ENCODE data around the gene TMOD1. TPM values are rescaled to one million over a fixed set of nuclear protein-coding genes. Genes with fewer than 3 reads are reported as not detected.
"Not testable (repeated sequence)": the region's sequence is repeated elsewhere in the genome, so short reads cannot be mapped to it uniquely, and the experiment has no call there.

Gene TMOD1
- total RNA-seq, 1 donor: 0.18 TPM

DNA sequence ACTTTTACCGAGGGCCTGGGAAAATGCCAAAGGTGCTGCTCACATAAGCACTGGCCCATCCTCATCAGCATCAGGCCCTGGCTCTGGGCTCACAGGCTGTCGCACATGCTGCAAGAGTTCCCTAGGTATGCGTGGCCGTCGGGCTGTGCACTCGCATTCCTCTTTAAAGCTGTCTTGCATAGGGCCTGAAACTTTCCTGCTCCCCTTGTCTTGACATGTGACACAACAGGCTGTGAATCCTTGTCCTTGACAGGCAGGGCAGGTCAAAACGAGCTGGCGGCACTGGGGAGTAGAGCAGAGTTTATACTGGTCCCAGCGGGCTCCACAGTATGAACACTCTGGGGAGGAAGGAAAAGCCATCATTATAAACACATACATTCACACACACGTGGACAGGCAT is 101.0 kb downstream of the TMOD1 start:
- no peak overlapping the region for H3K4me3 ChIP-seq (ENCODE audit: low read depth, low read length)
- TF ChIP-seq, protein P1, sequence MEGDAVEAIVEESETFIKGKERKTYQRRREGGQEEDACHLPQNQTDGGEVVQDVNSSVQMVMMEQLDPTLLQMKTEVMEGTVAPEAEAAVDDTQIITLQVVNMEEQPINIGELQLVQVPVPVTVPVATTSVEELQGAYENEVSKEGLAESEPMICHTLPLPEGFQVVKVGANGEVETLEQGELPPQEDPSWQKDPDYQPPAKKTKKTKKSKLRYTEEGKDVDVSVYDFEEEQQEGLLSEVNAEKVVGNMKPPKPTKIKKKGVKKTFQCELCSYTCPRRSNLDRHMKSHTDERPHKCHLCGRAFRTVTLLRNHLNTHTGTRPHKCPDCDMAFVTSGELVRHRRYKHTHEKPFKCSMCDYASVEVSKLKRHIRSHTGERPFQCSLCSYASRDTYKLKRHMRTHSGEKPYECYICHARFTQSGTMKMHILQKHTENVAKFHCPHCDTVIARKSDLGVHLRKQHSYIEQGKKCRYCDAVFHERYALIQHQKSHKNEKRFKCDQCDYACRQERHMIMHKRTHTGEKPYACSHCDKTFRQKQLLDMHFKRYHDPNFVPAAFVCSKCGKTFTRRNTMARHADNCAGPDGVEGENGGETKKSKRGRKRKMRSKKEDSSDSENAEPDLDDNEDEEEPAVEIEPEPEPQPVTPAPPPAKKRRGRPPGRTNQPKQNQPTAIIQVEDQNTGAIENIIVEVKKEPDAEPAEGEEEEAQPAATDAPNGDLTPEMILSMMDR (IDR thresholded peaks at IDR 0.05; ENCODE audit: insufficient read depth, low read length): no peak
- DNase-seq (ENCODE audit: low read depth): no peak

- TF ChIP-seq, protein P1 (IDR thresholded peaks at IDR 0.05; ENCODE audit: insufficient read depth, low read length): no peak
- no peak overlapping the region for H3K4me3 ChIP-seq (ENCODE audit: low read depth, low read length)
- no peak for DNase-seq (ENCODE audit: low read depth)
These were observed 103.6 kb downstream of the TMOD1 start for GRCh38 chr9:97604901-97605645.

DNA sequence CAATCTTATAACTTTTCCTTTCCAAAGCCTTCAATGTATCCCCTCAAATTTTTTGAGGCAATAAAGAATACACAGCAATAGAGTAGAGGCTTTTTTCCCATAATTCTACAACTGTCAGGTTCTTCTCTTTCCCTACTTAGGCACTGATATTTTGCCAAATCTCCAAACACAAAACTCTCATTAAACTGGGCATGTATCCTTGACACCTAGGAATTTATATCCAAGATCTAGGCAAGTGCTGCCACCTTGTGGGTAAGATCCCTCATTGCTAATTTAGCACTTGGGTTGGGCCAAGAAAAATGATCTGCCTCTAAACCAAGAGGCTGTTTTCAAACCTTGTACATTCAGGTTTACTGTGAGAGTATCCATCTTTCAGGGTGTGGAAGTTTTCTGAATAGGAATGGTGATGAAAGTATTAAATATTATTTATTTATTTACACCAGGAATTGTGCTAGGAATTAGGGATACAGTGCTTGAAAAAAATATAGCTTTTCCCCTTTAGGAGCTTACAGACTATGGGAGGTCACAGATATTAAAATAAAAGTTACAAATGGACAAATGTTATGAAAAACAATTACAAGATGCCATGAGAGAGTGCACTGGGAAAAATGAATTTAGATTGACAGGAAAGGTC is 114.1 kb downstream of the TMOD1 start:
- no peak overlapping the region for H3K4me3 ChIP-seq (ENCODE audit: low read depth, low read length)
- DNase-seq (ENCODE audit: low read depth): peak; percentile 78
- TF ChIP-seq, protein P1 (IDR thresholded peaks at IDR 0.05; ENCODE audit: insufficient read depth, low read length): peak; percentile 76

DNA sequence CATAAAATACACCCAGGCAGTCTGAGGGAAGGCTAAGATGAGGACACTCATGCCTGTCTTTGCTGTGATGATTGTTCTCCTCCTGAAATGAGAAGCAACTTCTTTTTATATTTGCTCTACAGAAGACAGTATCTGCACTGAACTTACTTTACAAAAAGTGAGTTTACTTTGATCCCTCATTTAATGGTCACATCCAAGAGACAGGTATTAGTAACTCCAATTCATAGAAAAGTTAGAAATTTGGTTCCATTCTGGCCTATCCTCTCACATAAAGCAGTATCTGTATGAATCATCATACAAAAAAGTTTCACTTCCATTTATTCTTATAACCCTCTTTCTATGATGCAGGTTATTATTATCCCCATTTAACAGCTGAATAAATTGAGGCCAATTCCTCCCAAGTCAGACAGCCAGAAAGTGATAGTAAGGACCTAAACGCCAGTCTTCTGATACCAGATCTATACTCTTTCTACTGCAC is 116.5 kb downstream of the TMOD1 start:
- no peak overlapping the region for H3K4me3 ChIP-seq (ENCODE audit: low read depth, low read length)
- TF ChIP-seq, protein P1 (IDR thresholded peaks at IDR 0.05; ENCODE audit: insufficient read depth, low read length): no peak
- no peak for DNase-seq (ENCODE audit: low read depth)

DNA sequence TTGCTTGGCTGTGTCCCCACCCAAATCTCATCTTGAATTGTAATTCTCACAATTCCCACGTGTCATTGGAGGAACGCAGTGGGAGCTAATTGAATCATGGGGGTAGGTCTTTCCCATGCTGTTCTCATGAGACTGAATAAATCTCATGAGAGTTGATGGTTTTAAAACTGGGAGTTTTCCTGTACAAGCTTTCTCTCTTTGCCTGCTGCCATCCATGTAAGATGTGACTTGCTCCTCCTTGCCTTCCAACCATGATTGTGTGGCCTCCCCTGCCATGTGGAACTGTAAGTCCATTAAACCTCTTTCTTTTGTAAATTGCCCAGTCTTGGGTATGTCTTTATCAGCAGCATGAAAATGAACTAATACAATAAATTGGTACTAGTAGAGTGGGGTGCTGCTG is 118.6 kb downstream of the TMOD1 start:
- not testable (repeated sequence) for DNase-seq (ENCODE audit: low read depth); H3K4me3 ChIP-seq (ENCODE audit: low read depth, low read length)

GRCh38 chr9:97622483-97622882 is 121.0 kb downstream of the TMOD1 start:
- H3K4me3 ChIP-seq (ENCODE audit: low read depth, low read length): not testable (repeated sequence)

DNA sequence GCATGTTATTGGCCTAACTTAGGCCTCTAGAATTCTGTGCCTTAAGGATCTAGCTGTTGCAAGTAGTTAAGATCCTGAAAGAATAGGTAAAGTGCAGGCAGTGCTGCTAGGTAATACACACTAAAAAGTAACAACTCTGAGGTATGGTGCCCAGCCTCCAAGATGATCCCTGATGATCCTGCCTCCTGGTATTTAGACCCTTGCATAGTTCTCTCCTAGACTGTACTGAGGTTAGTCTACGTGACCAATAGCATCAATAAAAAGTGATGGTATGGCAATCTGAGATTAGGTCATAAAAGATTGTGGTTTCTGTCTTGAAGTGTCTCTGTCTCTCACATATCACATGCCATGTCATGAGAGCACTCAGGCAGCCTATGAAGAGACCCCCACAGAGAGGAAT is 122.5 kb downstream of the TMOD1 start:
- DNase-seq (ENCODE audit: low read depth): no peak
- H3K4me3 ChIP-seq (ENCODE audit: low read depth, low read length): no peak overlapping the region
- TF ChIP-seq, protein P1 (IDR thresholded peaks at IDR 0.05; ENCODE audit: insufficient read depth, low read length): no peak

More at GRCh38 chr9:97622483-97622882, 121.0 kb downstream of the TMOD1 start:
- not testable (repeated sequence) for DNase-seq (ENCODE audit: low read depth)

Data from fibroblast of the aortic adventitia (primary cell).